ENCODE measurements around the gene CYB561D2. TPM values are rescaled to one million over a fixed set of nuclear protein-coding genes. Genes with fewer than 3 reads are reported as not detected.

CYB561D2 gene
- total and polyA plus RNA-seq, 2 of the 13 experiments (the other 11 are each of a cell fraction or from before 2014, with no cell fraction given), result 11.1 to 17.2 TPM

- TF ChIP-seq ELF4 (CRISPR knock-in tag; IDR thresholded peaks at IDR 0.05; ENCODE audit: borderline replicate concordance) (0 out of 2 replicates have a peak, but pooled peaks have one; percentile 53), CREBL2 (CRISPR knock-in tag; IDR thresholded peaks at IDR 0.05; ENCODE audit: borderline replicate concordance) (no peak), NR2C2 (CRISPR knock-in tag; IDR thresholded peaks at IDR 0.05; ENCODE audit: borderline replicate concordance) (peak; percentile 47; the same call in 1 of the 2 replicates), GTF3A (CRISPR knock-in tag; conservative IDR thresholded peaks at IDR 0.05) (0 out of 2 replicates have a peak, but pooled peaks have one; percentile 4), RFXAP (CRISPR knock-in tag; IDR thresholded peaks at IDR 0.05; ENCODE audit: borderline replicate concordance) (peak; percentile 85), ZNF646 (CRISPR knock-in tag; IDR thresholded peaks at IDR 0.05) (no peak), SIX1 (CRISPR knock-in tag; IDR thresholded peaks at IDR 0.05; ENCODE audit: borderline replicate concordance) (0 out of 2 replicates have a peak, but pooled peaks have one; percentile 8), SIN3A (IDR thresholded peaks at IDR 0.05; ENCODE audit: borderline replicate concordance, low read depth, low read length) (peak; percentile 65; the same call in 1 of the 2 replicates), ZNF337 (CRISPR knock-in tag; IDR thresholded peaks at IDR 0.05; ENCODE audit: borderline replicate concordance, low read depth) (peak; percentile 56; the same call in 1 of the 2 replicates), MED8 (CRISPR knock-in tag; IDR thresholded peaks at IDR 0.05; ENCODE audit: insufficient replicate concordance) (no peak), ZNF430 (CRISPR knock-in tag; IDR thresholded peaks at IDR 0.05) (no peak), ZNF225 (CRISPR knock-in tag; IDR thresholded peaks at IDR 0.05) (no peak), PHF21A (CRISPR knock-in tag; IDR thresholded peaks at IDR 0.05) (peak; percentile 56), SUZ12 (IDR thresholded peaks at IDR 0.05; ENCODE audit: low read depth, low read length) (peak; percentile 53)
- TF ChIP-seq, protein P1, sequence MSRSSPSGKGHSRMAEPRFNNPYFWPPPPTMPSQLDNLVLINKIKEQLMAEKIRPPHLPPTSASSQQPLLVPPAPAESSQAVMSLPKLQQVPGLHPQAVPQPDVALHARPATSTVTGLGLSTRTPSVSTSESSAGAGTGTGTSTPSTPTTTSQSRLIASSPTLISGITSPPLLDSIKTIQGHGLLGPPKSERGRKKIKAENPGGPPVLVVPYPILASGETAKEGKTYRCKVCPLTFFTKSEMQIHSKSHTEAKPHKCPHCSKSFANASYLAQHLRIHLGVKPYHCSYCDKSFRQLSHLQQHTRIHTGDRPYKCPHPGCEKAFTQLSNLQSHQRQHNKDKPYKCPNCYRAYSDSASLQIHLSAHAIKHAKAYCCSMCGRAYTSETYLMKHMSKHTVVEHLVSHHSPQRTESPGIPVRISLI (CRISPR knock-in tag; IDR thresholded peaks at IDR 0.05; ENCODE audit: borderline replicate concordance), result no peak
- TF ChIP-seq, protein P2, sequence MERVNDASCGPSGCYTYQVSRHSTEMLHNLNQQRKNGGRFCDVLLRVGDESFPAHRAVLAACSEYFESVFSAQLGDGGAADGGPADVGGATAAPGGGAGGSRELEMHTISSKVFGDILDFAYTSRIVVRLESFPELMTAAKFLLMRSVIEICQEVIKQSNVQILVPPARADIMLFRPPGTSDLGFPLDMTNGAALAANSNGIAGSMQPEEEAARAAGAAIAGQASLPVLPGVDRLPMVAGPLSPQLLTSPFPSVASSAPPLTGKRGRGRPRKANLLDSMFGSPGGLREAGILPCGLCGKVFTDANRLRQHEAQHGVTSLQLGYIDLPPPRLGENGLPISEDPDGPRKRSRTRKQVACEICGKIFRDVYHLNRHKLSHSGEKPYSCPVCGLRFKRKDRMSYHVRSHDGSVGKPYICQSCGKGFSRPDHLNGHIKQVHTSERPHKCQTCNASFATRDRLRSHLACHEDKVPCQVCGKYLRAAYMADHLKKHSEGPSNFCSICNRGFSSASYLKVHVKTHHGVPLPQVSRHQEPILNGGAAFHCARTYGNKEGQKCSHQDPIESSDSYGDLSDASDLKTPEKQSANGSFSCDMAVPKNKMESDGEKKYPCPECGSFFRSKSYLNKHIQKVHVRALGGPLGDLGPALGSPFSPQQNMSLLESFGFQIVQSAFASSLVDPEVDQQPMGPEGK (CRISPR knock-in tag; IDR thresholded peaks at IDR 0.05), result 0 out of 2 replicates have a peak, but pooled peaks have one; percentile 9
Observed at GRCh38 chr3:50327943-50328691, 22.5 kb upstream of the CYB561D2 start, which contains the start of gene TUSC2 (continued).
